Measurements from ENCODE around the gene PRRT3. TPM values are rescaled to one million over a fixed set of nuclear protein-coding genes. Genes with fewer than 3 reads are reported as not detected.
A peak's percentile ranks its signal among the peaks of the same experiment; 100 is the strongest.

PRRT3 gene
- total and polyA plus RNA-seq, 7 experiments from 2014 or later, result 5.1 to 10.8 (median 7.7) TPM

- Mint-ChIP-seq H3K9me3 (no peaks in the 10 kb centered on the region), H3K4me3 (no peak overlapping the region), H3K27ac (peak overlapping the region in 2 of 9 donors; percentile 48 to 60), H3K4me1 (peaks cover 21 to 38% (median 26%) of the 10 kb centered on the region in 7 donors), H3K36me3 (peaks cover 0 to 12% (median 4%) of the 10 kb centered on the region in 5 donors), H3K27me3 (no peaks in the 10 kb centered on the region)
- Histone ChIP-seq H3K4me1 (ENCODE audit: control insufficient read depth in 2 of 2, insufficient read depth in 2 of 2, low read length in 2 of 2) (peaks cover 17 to 20% of the 10 kb centered on the region in 2 donors), H3K27me3 (ENCODE audit: control insufficient read depth in 2 of 2, insufficient read depth in 2 of 2, low read length in 2 of 2) (no peaks in the 10 kb centered on the region), H3K4me3 (ENCODE audit: low read length) (no peak overlapping the region), H3K9me3 (ENCODE audit: control insufficient read depth in 2 of 3, low read length in 3 of 3) (no peaks in the 10 kb centered on the region), H3K36me3 (ENCODE audit: control insufficient read depth in 2 of 3, insufficient read depth in 3 of 3, low read length in 3 of 3) (peaks cover 0 to 29% (median 4%) of the 10 kb centered on the region in 3 experiments), H3K27ac (ENCODE audit: low read depth, low read length) (no peak overlapping the region)
- POLR2A ChIA-PET, result no interaction called here
- ATAC-seq, result no peak
- intact Hi-C loops (cut with micrococcal nuclease), result loop anchor here in 1 of 2 donors (10.0 kb wide), 2 partner anchors 293 to 573 kb away; partner anchors contain the start of genes MTMR14 and THUMPD3
- DNase-seq, result no peak
- CTCF ChIA-PET, result interaction anchor here (0.7 kb wide), 1 partner anchor 9 kb away, joined by 3 read pairs; no protein-coding TSS in a partner anchor
Measured at GRCh38 chr3:9937486-9938238, 14.5 kb downstream of the PRRT3 start.

GRCh38 chr3:9935966-9936510 is 16.2 kb downstream of the PRRT3 start:
- Histone ChIP-seq H3K4me1 (ENCODE audit: control insufficient read depth in 2 of 2, insufficient read depth in 2 of 2, low read length in 2 of 2) (peaks cover 25 to 28% of the 10 kb centered on the region in 2 donors), H3K27ac (ENCODE audit: low read depth, low read length) (no peak overlapping the region), H3K4me3 (ENCODE audit: low read length) (no peak overlapping the region), H3K27me3 (ENCODE audit: control insufficient read depth in 2 of 2, insufficient read depth in 2 of 2, low read length in 2 of 2) (no peaks in the 10 kb centered on the region), H3K9me3 (ENCODE audit: control insufficient read depth in 2 of 3, low read length in 3 of 3) (no peaks in the 10 kb centered on the region), H3K36me3 (ENCODE audit: control insufficient read depth in 2 of 3, insufficient read depth in 3 of 3, low read length in 3 of 3) (peaks cover 0 to 21% (median 4%) of the 10 kb centered on the region in 3 experiments)
- Mint-ChIP-seq H3K36me3 (peaks cover 0 to 7% (median 4%) of the 10 kb centered on the region in 5 donors), H3K4me1 (peaks cover 28 to 53% (median 39%) of the 10 kb centered on the region in 7 donors), H3K9me3 (peaks cover 0 to 1% (median 0%) of the 10 kb centered on the region in 11 donors), H3K4me3 (peak overlapping the region in 4 of 10 donors; percentile 38 to 99 (median 83)), H3K27ac (peak overlapping the region in 5 of 9 donors; percentile 45 to 100 (median 99)), H3K27me3 (no peaks in the 10 kb centered on the region)
- CTCF ChIA-PET, result interaction anchor here (5.3 kb wide), 1 partner anchor 10 kb away, joined by 35 read pairs; no protein-coding TSS in a partner anchor
- DNase-seq (no peak), ATAC-seq (no peak)
- POLR2A ChIA-PET, result interaction anchor here (1.0 to 5.2 kb wide), 3 partner anchors 11 to 308 kb away, joined by 3 to 64 read pairs (median 6); partner anchors contain the start of gene JAGN1
- intact Hi-C loops (cut with micrococcal nuclease), result loop anchor here in 1 of 2 donors (10.0 kb wide), 2 partner anchors 291 to 571 kb away; partner anchors contain the start of genes MTMR14 and THUMPD3

DNA sequence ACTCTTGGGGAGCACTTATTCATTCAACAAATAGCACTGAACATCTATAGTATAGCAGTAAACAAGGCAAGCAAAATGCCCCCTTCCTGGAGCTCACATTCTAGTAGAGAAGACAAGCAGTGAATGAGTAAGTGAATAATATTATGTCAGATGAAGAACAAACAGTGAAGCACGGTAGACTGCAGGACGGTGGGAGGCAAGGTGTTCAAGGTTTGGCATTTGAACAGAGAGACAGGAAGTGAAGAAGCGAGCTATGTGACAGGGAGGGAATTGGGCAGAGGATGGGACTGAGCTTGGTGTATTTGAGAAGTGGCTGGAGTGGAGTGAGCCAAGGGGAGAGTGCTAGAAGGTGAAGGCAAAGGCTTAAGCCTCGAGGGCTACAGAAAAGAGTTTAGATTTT is 17.2 kb downstream of the PRRT3 start:
- H3K9me3 Mint-ChIP-seq, result peaks cover 0 to 1% (median 0%) of the 10 kb centered on the region in 11 donors

GRCh38 chr3:9934235-9934621 is 18.0 kb downstream of the PRRT3 start:
- peaks cover 25 to 28% of the 10 kb centered on the region in 2 donors for H3K4me1 ChIP-seq (ENCODE audit: control insufficient read depth in 2 of 2, insufficient read depth in 2 of 2, low read length in 2 of 2)
- intact Hi-C loops (cut with micrococcal nuclease), result loop anchor here in 1 of 2 donors (1.0 to 10.0 kb wide), 5 partner anchors 183 to 569 kb away; partner anchors contain the start of genes BRK1, MTMR14, OGG1 and THUMPD3
- peak overlapping the region; percentile 98 for H3K4me3 ChIP-seq (ENCODE audit: low read length)
- Mint-ChIP-seq H3K27me3 (no peaks in the 10 kb centered on the region), H3K4me3 (peak overlapping the region; percentile 71 to 99 (median 98)), H3K9me3 (peaks cover 0 to 1% (median 0%) of the 10 kb centered on the region in 11 donors), H3K36me3 (peaks cover 0 to 7% (median 4%) of the 10 kb centered on the region in 5 donors), H3K27ac (peak overlapping the region; percentile 94 to 100 (median 99)), H3K4me1 (peaks cover 30 to 58% (median 48%) of the 10 kb centered on the region in 7 donors)
- no peaks in the 10 kb centered on the region for H3K9me3 ChIP-seq (ENCODE audit: control insufficient read depth in 2 of 3, low read length in 3 of 3)
- peak; percentile 5 for ATAC-seq
- POLR2A ChIA-PET, result interaction anchor here (0.7 to 5.2 kb wide), 26 partner anchors 12 to 387 kb away, joined by 3 to 64 read pairs (median 7); partner anchors contain the start of genes ARPC4, CAMK1, EMC3 and FANCD2
- peak overlapping the region; percentile 98 for H3K27ac ChIP-seq (ENCODE audit: low read depth, low read length)
- H3K27me3 ChIP-seq (ENCODE audit: control insufficient read depth in 2 of 2, insufficient read depth in 2 of 2, low read length in 2 of 2), result no peaks in the 10 kb centered on the region
- H3K36me3 ChIP-seq (ENCODE audit: control insufficient read depth in 2 of 3, insufficient read depth in 3 of 3, low read length in 3 of 3), result peaks cover 0 to 17% (median 4%) of the 10 kb centered on the region in 3 experiments
- CTCF ChIA-PET, result interaction anchor here (0.9 to 5.3 kb wide), 3 partner anchors 9 to 387 kb away, joined by 3 to 35 read pairs (median 6); no protein-coding TSS in a partner anchor
- DNase-seq, result peak in 1 of 9 donors; percentile 65

More for the DNA sequence above, 17.2 kb downstream of the PRRT3 start:
- peak overlapping the region; percentile 98 for H3K4me3 ChIP-seq (ENCODE audit: low read length)
- intact Hi-C loops (cut with micrococcal nuclease), result loop anchor here in 1 of 2 donors (1.0 to 10.0 kb wide), 5 partner anchors 182 to 570 kb away; partner anchors contain the start of genes BRK1, MTMR14, OGG1 and THUMPD3
- H3K4me1 ChIP-seq (ENCODE audit: control insufficient read depth in 2 of 2, insufficient read depth in 2 of 2, low read length in 2 of 2), result peaks cover 25 to 28% of the 10 kb centered on the region in 2 donors
- peak overlapping the region; percentile 98 for H3K27ac ChIP-seq (ENCODE audit: low read depth, low read length)
- Mint-ChIP-seq H3K27ac (peak overlapping the region; percentile 94 to 100 (median 99)), H3K4me3 (peak overlapping the region; percentile 71 to 99 (median 98)), H3K4me1 (peaks cover 30 to 58% (median 48%) of the 10 kb centered on the region in 7 donors), H3K27me3 (no peaks in the 10 kb centered on the region), H3K36me3 (peaks cover 0 to 7% (median 4%) of the 10 kb centered on the region in 5 donors)
- H3K9me3 ChIP-seq (ENCODE audit: control insufficient read depth in 2 of 3, low read length in 3 of 3), result no peaks in the 10 kb centered on the region
- no peaks in the 10 kb centered on the region for H3K27me3 ChIP-seq (ENCODE audit: control insufficient read depth in 2 of 2, insufficient read depth in 2 of 2, low read length in 2 of 2)
- DNase-seq (peak in 1 of 9 donors; percentile 19), ATAC-seq (no peak)
- peaks cover 0 to 17% (median 4%) of the 10 kb centered on the region in 3 experiments for H3K36me3 ChIP-seq (ENCODE audit: control insufficient read depth in 2 of 3, insufficient read depth in 3 of 3, low read length in 3 of 3)
- ChIA-PET CTCF (interaction anchor here (5.3 kb wide), 1 partner anchor 11 kb away, joined by 35 read pairs; no protein-coding TSS in a partner anchor), POLR2A (interaction anchor here (0.8 to 5.2 kb wide), 13 partner anchors 10 to 386 kb away, joined by 3 to 64 read pairs (median 5); partner anchors contain the start of genes ARPC4, FANCD2, IL17RC and JAGN1)

DNA sequence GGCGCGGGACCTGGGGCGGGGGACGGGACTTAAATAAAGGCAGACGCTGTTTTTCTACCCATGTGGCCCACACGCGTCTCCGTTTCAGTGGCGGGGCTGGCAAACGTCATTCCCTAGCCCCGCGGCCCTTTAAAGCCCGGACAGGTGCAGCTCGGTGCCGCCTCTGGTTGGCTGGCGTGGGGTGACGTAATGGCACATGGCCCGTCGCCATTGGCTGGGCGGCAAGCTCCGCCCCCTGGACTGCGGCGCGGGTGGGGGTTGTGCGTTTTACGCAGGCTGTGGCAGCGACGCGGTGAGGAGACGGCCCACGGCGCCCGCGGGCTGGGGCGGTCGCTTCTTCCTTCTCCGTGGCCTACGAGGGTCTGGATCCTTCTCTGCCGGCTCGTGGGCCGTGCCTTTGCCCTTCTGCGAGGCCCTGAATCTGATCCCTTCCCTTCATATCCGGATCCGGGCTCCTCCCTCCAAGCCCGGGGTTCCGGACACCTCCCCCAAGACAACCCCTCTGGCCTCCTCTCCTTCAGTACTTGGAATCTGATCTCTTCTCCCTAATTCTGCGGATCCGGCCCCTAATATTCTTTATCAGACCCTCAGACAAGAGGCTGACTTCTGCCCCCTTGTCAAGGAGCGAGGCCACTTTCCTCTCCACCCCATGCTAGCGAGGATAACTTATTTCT is 18.5 kb downstream of the PRRT3 start, which contains the start of gene CRELD1:
Gene CRELD1, plus strand, starts transcription at position 274 of the 674 bp plus-strand sequence. CDS start 605 bp downstream, outside the sequence.
- ChIA-PET CTCF (interaction anchor here (0.5 to 5.3 kb wide), 9 partner anchors 9 to 388 kb away, joined by 3 to 35 read pairs (median 5); partner anchors contain the start of genes FANCD2, MTMR14, PRRT3 and RPUSD3), POLR2A (interaction anchor here (0.6 to 5.2 kb wide), 41 partner anchors 8 to 503 kb away, joined by 3 to 64 read pairs (median 8); partner anchors contain the start of genes ARPC4, BRPF1, CAMK1 and EMC3)
- peak within 1 kb of the TSS; percentile 71 to 99 (median 98) for H3K4me3 Mint-ChIP-seq
- H3K27me3 ChIP-seq (ENCODE audit: control insufficient read depth in 2 of 2, insufficient read depth in 2 of 2, low read length in 2 of 2), result no peaks in the 10 kb centered on the region
- intact Hi-C loops (cut with micrococcal nuclease), result loop anchor here (1.0 to 10.0 kb wide), 27 partner anchors 13 to 569 kb away; partner anchors contain the start of genes BRK1 (in 2 of the 2), BRPF1 (in 2 of the 2), EMC3 (in 2 of the 2) and FANCD2 (in 2 of the 2)
- peak within 1 kb of the TSS; percentile 94 to 100 (median 99) for H3K27ac Mint-ChIP-seq
- H3K36me3 ChIP-seq (ENCODE audit: control insufficient read depth in 2 of 3, insufficient read depth in 3 of 3, low read length in 3 of 3), result peaks cover 0 to 17% (median 4%) of the 10 kb centered on the region in 3 experiments
- peak; percentile 94 to 98 (median 98) for DNase-seq
- H3K9me3 Mint-ChIP-seq, result peaks cover 0 to 1% (median 0%) of the 10 kb centered on the region in 11 donors
- H3K4me3 ChIP-seq (ENCODE audit: low read length), result peak within 1 kb of the TSS; percentile 98
- peaks cover 0 to 7% (median 4%) of the 10 kb centered on the region in 5 donors for H3K36me3 Mint-ChIP-seq
- ATAC-seq, result peak; percentile 92
- H3K4me1 ChIP-seq (ENCODE audit: control insufficient read depth in 2 of 2, insufficient read depth in 2 of 2, low read length in 2 of 2), result peaks cover 25 to 28% of the 10 kb centered on the region in 2 donors
- no peaks in the 10 kb centered on the region for H3K27me3 Mint-ChIP-seq
- H3K27ac ChIP-seq (ENCODE audit: low read depth, low read length), result peak within 1 kb of the TSS; percentile 98
- peaks cover 30 to 58% (median 48%) of the 10 kb centered on the region in 7 donors for H3K4me1 Mint-ChIP-seq
- no peaks in the 10 kb centered on the region for H3K9me3 ChIP-seq (ENCODE audit: control insufficient read depth in 2 of 3, low read length in 3 of 3)

Measured in naive thymus-derived CD4-positive, alpha-beta T cell (primary cell).